GM18502 (cell line): ENCODE measurements around the gene ALLC.

ENCODE experiments used
- ATAC-seq: cut with Tn5 transposase; IDR thresholded peaks from one replicate; pipeline ENCODE4 v1.9.1; 2021; ENCODE audit warnings: mild to moderate bottlenecking; ENCODE audit not compliant: unreplicated experiment, poor library complexity

ALLC gene

DNA sequence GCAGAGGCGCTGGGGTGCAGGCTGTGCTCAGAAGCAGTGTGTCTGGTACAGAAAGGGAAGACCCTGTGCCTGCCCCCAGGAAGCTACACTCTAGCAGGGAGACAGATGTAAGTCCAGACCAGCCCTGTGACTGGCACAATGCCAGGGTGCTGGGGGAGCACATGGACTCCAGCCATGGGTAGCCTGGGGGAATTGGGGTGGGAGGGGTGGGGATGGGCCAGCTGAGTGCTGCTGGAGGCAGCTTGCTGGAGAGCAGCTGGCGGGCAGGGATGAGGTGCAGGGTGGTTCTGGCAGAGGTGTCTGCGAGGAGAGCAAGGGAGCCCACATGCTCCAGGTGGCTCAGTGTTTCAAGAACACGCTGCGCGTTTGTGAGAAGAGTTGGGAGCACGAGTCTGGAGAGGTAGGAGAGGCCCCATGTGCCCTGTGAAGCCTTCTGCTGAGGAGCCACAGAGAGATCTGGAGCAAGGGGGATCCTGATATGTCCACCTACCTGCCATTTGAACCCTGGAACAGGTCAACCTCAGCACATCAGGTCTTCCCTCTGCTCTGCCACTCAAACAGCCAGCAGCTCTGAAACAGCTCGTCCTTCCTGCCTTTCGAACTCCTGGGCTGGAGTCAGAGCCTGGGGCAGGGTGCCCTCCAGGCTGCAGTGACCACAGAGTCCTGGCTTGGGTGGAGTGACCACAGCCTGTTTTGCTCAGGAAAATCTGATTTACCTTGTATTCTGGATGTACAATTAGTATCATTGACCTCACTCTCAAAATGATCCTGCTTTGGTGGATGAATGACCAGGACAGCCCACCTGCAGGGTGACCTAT, 15.1 kb downstream of the ALLC start:
- no peak for ATAC-seq

GRCh38 chr2:3674066-3674845, 16.3 kb downstream of the ALLC start:
- no peak for ATAC-seq

DNA sequence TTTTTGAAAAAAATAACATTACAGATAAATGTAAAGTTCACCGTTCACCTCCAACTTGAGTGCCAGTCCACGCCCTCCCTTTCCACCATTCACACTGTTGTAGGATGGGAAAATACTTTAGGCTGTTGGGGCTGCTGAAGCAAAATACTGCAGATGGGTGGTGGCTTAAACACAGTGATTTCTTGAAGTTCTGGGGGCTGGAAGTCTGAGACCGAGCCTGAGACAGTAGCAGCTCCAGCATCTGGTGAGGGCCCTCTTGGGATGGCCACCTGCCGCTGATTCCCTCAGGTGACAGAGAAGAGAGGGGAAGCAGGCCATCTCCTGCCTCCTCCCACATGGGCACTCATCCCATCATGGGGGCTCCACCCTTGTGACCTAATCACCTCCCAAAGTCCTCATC, 17.7 kb downstream of the ALLC start:
- no peak for ATAC-seq

DNA sequence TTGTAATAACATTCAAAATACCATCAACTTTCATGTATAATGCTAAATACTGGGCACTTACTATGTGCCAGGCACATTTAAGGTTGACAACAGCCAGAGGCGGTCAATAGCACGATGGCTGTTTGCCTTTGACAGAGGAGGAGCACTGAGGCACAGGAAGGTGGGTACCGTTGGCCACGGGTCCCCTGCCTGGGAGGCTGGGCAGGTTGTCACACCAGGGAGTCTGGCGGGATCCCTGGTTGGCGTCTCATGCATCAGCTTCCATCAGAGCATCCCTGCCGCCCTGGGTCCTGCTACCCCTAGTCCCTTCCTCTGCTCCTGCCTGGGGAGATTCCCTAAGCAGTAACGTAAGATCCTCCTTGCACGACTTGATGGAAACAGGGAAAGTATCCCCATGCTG, 19.4 kb downstream of the ALLC start:
- no peak for ATAC-seq

GRCh38 chr2:3678212-3678611, 20.2 kb downstream of the ALLC start:
- ATAC-seq, result no peak

DNA sequence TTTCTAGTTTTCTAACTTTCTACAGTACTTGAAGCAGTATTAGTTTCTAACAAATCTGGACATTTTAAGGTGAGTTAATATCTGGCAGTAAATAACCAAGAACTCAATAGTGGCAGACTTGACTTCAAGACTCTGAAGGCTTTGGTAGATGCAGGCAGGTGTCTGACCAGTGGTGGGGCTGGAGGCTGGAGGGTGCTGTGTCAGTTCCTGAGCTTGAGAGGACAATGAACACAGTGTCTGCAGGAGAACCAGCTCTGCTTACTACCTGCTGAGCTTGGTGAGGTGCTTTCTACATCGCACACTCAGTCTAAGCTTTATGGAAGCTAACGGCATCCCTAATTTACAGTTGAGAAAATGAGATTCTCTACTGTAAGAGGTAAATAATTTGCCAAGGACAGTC, 21.2 kb downstream of the ALLC start:
- no peak for ATAC-seq

DNA sequence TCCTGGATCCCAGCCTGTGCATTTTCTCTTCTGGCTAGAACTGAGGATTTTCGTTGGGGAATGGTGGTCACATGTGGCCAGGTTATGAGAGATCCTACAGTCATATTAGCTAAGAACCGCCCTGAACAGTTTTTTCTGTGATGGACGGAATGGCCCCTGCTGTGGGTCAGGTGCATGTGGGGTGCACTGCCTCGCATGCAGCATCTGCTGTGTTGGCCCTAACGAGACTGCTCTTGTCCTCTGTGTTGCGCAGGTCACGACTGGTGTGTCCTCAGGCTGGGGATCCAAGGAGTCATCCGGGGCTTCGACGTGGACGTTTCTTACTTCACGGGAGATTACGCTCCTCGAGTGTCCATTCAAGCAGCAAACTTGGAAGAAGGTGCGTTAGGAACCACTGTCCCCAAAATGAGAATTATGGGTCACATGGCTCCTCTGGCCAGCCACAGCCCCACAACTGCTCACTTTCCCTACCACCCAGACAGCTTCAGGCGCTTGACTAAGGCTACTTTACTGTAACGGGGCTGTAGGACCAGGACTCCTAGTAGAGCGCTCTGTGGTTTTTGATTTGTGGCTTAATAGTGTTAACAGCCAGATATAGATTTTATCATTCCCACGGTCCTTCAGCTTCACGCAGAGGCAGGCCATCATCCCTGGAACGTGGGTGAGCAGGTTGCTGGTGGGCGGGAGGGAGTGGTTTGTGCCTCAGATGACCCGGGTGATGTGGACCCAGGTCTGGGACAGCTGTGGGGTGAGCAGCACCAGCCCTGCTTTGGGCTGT, 21.8 kb downstream of the ALLC start:
- no peak for ATAC-seq

- no peak for ATAC-seq
Measured at GRCh38 chr2:3680548-3681345, 22.7 kb downstream of the ALLC start.

DNA sequence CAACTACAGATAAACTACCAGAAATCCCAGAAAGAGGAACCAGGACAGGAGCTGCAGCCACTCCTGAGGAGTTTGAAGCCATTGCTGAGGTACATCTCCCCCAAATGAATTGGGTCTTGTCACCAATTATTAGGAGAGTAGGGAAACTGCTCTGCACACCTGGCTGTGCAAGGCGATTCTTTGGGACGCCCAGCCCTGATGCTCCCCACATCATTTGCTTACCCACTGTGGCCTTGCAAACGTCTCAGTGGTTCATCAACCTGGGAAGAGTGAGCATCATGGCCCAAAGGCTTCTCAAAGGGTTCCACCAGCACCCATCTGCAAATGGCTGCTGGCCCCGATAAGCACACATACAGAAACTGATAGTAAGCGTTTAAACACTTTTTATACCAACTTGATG, 23.6 kb downstream of the ALLC start:
- no peak for ATAC-seq

GRCh38 chr2:3682811-3683210, 24.8 kb downstream of the ALLC start:
- ATAC-seq, result no peak

GRCh38 chr2:3683748-3684454, 25.9 kb downstream of the ALLC start:
- ATAC-seq, result no peak

GRCh38 chr2:3689998-3690748, 32.2 kb downstream of the ALLC start:
- no peak for ATAC-seq

DNA sequence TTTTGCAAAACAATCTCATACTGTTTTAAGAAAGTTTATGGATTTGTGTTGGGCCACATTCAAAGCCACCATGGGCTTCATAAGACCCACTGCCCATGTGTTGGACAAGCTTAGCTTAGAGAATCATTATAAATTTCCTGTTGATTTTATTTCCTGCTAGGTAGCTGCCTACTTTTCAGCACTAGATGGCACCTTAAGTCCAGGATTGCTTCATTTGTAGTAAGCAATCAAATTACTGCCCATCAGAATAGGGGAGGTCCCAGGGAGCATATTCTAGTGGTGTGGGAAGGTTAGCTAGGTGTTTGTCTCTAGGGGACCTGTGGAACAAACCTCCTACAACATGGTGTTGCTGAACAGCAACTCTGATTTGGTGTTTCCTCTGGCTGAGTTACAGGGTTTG, 34.4 kb downstream of the ALLC start:
- ATAC-seq, result no peak

DNA sequence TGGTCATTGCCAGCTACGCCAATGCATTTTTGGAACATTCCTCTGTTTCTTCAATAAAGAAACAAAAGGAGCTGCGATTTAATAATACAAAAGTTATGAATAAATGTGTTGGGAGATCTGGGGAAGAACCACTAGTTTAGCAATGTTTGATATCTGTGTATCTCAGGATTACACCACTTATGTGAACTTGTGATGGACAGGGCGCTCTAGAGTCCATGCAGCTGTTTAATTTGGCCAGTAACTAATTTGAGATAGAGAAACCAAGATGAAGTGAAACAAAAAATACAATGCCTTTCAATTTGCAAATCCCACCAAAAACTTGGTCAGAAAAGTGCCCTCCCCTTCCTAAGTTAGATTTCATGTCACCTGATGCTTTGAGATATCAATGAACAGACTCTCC, 38.5 kb downstream of the ALLC start:
- no peak for ATAC-seq

DNA sequence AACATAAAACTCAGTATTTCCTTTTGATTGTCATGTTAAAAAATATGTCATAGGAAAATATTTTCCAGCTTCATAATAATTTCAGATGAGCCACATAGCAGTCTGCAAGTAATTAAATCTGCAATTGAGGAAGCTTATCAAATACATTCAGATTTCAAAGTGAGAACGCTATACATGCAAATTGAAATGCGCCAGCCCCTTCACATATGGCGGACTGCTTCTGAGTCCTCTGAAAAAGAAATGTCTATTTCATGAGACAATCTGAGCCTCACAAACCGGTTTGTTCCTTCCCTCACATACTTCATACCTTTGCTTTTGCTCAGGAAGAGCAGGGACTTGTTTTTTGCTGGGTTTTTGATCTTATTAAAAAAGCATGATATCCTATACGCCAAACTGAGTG, 43.1 kb downstream of the ALLC start:
- ATAC-seq, result no peak

- ATAC-seq, result no peak
Measured at GRCh38 chr2:3703236-3703756, 45.3 kb downstream of the ALLC start, which contains the start of gene DCDC2C. Gene DCDC2C, plus strand, starts transcription at chr2:3703575. Its CDS starts 177 bp downstream, at chr2:3703752.

- ATAC-seq, result no peak
Measured at GRCh38 chr2:3703757-3704355, 45.9 kb downstream of the ALLC start.

- ATAC-seq, result no peak
Measured at GRCh38 chr2:3704692-3705091, 46.7 kb downstream of the ALLC start.
